Activated naive CD8-positive, alpha-beta T cell treated with anti-CD3 and anti-CD28 coated beads for 36 hours (primary cell): Measurements from ENCODE around the gene DLG3. TPM values are rescaled to one million over a fixed set of nuclear protein-coding genes. Genes with fewer than 3 reads are reported as not detected.

Experiments used
- total RNA-seq, 2 experiments: library from RNA; stranded (reverse); gene quantifications; one replicate each; pipeline ENCODE4 v1.2.3, GENCODE V29; 2021

Gene DLG3
- total RNA-seq, 2 experiments from 2014 or later, result 22.8 to 25.8 TPM

Other genes with a start within 250 kb of the DLG3 start
- gene AWAT1, start 210.2 kb upstream of the DLG3 start, total RNA-seq, result not detected
- gene P2RY4, start 184.6 kb upstream of the DLG3 start, total RNA-seq, result under 1 TPM in 1 of 2 experiments, not detected in 1; 0.12 TPM
- not detected for gene ARR3, start 176.5 kb upstream of the DLG3 start, total RNA-seq
- gene RAB41, start 162.7 kb upstream of the DLG3 start, total RNA-seq, result not detected
- gene PDZD11, start 154.9 kb upstream of the DLG3 start, total RNA-seq, result 10 to 100 TPM; 24.0 to 27.0 TPM
- 10 to 100 TPM; 22.4 to 23.9 TPM for gene KIF4A, start 154.7 kb upstream of the DLG3 start, total RNA-seq
- not detected for gene GDPD2, start 21.5 kb upstream of the DLG3 start, total RNA-seq